ENCODE data around the gene MYO19. TPM values are rescaled to one million over a fixed set of nuclear protein-coding genes. Genes with fewer than 3 reads are reported as not detected.

MYO19 gene, protein sequence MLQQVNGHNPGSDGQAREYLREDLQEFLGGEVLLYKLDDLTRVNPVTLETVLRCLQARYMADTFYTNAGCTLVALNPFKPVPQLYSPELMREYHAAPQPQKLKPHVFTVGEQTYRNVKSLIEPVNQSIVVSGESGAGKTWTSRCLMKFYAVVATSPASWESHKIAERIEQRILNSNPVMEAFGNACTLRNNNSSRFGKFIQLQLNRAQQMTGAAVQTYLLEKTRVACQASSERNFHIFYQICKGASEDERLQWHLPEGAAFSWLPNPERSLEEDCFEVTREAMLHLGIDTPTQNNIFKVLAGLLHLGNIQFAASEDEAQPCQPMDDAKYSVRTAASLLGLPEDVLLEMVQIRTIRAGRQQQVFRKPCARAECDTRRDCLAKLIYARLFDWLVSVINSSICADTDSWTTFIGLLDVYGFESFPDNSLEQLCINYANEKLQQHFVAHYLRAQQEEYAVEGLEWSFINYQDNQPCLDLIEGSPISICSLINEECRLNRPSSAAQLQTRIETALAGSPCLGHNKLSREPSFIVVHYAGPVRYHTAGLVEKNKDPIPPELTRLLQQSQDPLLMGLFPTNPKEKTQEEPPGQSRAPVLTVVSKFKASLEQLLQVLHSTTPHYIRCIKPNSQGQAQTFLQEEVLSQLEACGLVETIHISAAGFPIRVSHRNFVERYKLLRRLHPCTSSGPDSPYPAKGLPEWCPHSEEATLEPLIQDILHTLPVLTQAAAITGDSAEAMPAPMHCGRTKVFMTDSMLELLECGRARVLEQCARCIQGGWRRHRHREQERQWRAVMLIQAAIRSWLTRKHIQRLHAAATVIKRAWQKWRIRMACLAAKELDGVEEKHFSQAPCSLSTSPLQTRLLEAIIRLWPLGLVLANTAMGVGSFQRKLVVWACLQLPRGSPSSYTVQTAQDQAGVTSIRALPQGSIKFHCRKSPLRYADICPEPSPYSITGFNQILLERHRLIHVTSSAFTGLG
- 10 to 100 TPM; 75.9 to 77.1 TPM for total RNA-seq
- total RNA-seq = 81.8 to 98.3 reads per million in 2 donors

DNA sequence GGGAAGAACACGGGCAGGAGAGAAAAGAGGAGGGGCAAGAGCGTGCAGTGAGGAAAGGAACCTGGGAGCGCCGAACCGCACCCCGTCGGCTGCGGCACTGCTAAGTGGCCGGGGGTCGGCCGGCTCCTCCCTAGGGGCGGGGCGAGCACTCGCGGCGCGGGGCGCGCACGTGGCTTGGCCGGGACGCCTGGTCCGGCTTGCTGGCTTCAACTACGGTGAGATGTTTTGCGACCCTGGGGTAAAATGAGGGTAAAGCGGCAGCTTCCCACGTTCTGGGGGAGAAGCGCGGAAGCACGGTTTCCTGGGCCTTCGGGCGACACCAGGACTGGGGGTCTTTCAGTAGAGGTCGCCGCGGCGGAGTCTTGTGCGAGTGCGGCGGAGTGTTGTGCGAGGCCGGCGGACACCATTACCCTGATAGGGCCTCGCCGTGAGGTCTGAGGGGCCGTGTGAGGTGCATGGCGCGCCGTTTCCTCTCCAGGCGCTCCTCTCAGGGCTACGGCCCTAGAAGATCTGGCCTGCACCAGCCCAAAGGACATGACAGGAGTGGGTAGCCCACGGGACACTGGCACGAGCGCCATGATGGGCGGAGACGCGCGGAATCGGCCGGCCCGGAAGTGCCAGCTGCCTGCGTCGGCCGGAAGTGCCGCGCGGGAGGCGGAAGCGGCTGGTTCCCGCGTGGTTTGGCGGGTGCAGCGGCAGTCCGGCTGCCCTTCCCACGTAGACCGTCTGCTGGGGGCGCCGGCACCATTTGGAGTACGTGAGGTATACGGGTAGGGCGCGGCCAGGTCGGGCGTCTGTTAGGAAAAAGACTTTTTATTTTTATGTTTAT lies at the start of gene MYO19, which contains the start of gene PIGW:
Gene MYO19, minus strand, starts transcription at position 29 of the 829 bp plus-strand sequence. CDS start 2,330 bp downstream, outside the sequence.
Gene PIGW, plus strand, starts transcription at position 148 of the 829 bp plus-strand sequence. CDS start 2,115 bp downstream, outside the sequence.
- H3K27me3 Mint-ChIP-seq = no peaks in the 10 kb centered on the region
- H3K4me1 Mint-ChIP-seq = peaks cover 17% of the 10 kb centered on the region

DNA sequence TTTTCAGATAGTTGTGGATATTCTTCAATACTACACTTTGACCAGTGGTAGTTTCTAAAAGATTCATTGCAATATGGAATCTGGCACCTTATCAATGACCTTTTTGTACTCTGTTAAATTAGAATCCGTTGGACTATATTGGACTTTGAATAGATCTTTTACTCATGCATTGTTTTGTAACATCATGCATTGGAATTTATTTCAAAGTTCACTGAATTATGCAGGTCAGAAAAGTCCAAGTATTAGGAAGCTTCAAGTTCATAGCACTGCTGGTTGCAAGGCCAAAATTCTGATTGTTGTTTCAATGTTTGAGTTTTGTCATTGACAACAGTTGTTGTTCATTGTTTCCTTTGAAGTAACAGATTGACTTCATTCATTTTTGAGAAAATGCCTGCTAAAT lies 49.1 kb upstream of the MYO19 start:
- no peaks in the 10 kb centered on the region for H3K27me3 Mint-ChIP-seq
- H3K27ac Mint-ChIP-seq = no peak overlapping the region
- H3K4me3 Mint-ChIP-seq = no peak overlapping the region
- H3K36me3 Mint-ChIP-seq (ENCODE audit: low read depth) = peaks cover 12% of the 10 kb centered on the region
- DNase-seq (no peak), ATAC-seq (no peak)
- no peaks in the 10 kb centered on the region for H3K9me3 ChIP-seq (ENCODE audit: control insufficient read depth, low read length, poor library complexity, severe bottlenecking)
- peaks cover 8% of the 10 kb centered on the region for H3K4me1 Mint-ChIP-seq

More for the DNA sequence above, at the start of gene MYO19, which contains the start of gene PIGW:
- peak; percentile 70 to 76 (median 75) for DNase-seq
- peak; percentile 82 for ATAC-seq
- no peaks in the 10 kb centered on the region for H3K36me3 Mint-ChIP-seq (ENCODE audit: low read depth)
- no peaks in the 10 kb centered on the region for H3K9me3 ChIP-seq (ENCODE audit: control insufficient read depth, low read length, poor library complexity, severe bottlenecking)
- H3K27ac Mint-ChIP-seq = peak within 1 kb of the TSS; percentile 94
- peak within 1 kb of the TSS; percentile 98 for H3K4me3 Mint-ChIP-seq

DNA sequence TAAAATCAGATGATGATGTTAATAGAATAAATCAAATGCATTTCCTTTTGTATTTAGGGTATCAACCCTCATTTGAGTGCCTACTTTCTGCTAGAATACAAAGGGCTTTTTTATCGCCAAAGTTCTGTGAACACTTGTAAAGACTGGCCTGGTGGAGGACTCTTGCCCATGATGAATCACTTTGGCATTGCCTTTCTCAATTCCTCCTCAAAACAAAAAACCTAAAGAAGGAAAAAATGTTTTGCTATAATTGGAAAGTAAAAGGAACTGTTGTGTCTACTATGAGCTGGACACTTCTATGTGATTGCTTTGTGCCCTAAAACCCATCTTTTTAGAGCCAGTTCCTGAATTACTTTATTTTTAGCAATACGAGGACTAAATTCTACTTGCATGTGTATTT lies 44.0 kb upstream of the MYO19 start:
- Mint-ChIP-seq H3K36me3 (ENCODE audit: low read depth) (peaks cover 7% of the 10 kb centered on the region), H3K4me1 (peaks cover 11% of the 10 kb centered on the region), H3K4me3 (no peak overlapping the region), H3K27ac (no peak overlapping the region), H3K27me3 (no peaks in the 10 kb centered on the region)
- ATAC-seq = no peak
- no peak for DNase-seq
- H3K9me3 ChIP-seq (ENCODE audit: control insufficient read depth, low read length, poor library complexity, severe bottlenecking) = no peaks in the 10 kb centered on the region

DNA sequence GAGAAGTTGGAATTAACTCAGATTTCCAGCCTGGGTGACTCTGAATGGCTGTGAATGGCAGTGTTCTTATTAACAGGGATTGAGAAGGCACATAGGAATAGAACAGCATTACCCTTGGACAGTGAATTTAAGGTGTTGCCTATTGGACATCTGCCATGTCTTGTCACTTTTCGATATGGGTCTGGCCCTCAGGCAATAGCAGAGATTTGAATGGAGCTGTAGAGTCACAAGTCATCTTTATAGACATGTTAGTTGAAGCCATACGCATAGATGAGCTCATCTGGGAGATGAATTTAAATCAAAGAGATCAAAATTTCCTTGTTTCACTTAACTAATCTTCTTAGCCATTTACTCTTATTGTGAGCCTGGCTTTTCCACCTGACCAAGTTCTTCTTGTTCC lies 42.1 kb upstream of the MYO19 start:
- no peak for ATAC-seq
- no peak overlapping the region for H3K4me3 Mint-ChIP-seq
- DNase-seq = no peak
- no peak overlapping the region for H3K27ac Mint-ChIP-seq
- peaks cover 7% of the 10 kb centered on the region for H3K36me3 Mint-ChIP-seq (ENCODE audit: low read depth)
- H3K9me3 ChIP-seq (ENCODE audit: control insufficient read depth, low read length, poor library complexity, severe bottlenecking) = no peaks in the 10 kb centered on the region
- H3K27me3 Mint-ChIP-seq = no peaks in the 10 kb centered on the region
- H3K4me1 Mint-ChIP-seq = peaks cover 16% of the 10 kb centered on the region

DNA sequence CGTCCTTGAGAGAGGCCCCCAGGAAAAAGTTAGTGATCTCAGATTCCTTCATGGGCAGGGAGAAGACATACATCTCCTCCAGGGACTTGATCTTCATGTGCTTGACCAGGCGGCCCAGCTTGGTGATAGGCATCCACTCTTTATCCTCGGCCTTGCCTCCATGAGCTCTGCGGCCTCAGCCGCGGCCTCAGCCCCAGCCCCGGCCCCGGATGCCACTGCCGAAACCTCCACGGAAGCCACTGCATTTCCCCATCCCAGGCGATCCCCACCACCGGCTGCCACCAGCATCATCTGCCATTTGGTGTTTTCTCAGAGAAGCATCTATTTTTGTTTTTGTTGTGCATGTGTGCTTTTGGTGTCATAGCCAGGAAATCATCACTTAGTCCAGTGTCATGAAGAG lies 40.4 kb upstream of the MYO19 start:
- Mint-ChIP-seq H3K36me3 (ENCODE audit: low read depth) (peaks cover 4% of the 10 kb centered on the region), H3K4me3 (no peak overlapping the region), H3K4me1 (peaks cover 14% of the 10 kb centered on the region), H3K27ac (no peak overlapping the region), H3K27me3 (no peaks in the 10 kb centered on the region)
- ATAC-seq (no peak), DNase-seq (no peak)
- H3K9me3 ChIP-seq (ENCODE audit: control insufficient read depth, low read length, poor library complexity, severe bottlenecking) = no peaks in the 10 kb centered on the region

DNA sequence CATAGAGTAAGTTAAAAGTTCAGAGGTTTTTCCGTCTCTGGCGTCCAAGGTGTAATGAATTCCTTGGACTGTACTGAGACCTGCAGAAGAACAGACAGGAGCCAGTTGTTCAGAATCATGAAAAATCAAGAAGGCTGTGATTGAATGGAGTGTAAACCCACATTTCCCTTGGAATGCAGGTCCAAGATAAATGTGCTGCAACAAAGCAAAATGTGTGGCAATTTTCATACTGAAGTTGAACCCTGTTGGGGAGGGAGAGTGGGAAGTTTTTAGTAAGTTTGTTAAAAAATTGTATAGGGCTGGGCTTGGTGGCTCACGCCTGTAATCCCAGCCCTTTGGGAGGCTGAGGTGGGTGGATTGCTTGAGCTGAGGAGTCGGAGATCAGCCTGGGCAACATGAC lies 31.4 kb upstream of the MYO19 start:
- peaks cover 21% of the 10 kb centered on the region for H3K4me1 Mint-ChIP-seq
- H3K9me3 ChIP-seq (ENCODE audit: control insufficient read depth, low read length, poor library complexity, severe bottlenecking) = no peaks in the 10 kb centered on the region
- peaks cover 6% of the 10 kb centered on the region for H3K36me3 Mint-ChIP-seq (ENCODE audit: low read depth)
- no peak overlapping the region for H3K4me3 Mint-ChIP-seq
- H3K27ac Mint-ChIP-seq = no peak overlapping the region
- DNase-seq = no peak
- no peak for ATAC-seq
- no peaks in the 10 kb centered on the region for H3K27me3 Mint-ChIP-seq

DNA sequence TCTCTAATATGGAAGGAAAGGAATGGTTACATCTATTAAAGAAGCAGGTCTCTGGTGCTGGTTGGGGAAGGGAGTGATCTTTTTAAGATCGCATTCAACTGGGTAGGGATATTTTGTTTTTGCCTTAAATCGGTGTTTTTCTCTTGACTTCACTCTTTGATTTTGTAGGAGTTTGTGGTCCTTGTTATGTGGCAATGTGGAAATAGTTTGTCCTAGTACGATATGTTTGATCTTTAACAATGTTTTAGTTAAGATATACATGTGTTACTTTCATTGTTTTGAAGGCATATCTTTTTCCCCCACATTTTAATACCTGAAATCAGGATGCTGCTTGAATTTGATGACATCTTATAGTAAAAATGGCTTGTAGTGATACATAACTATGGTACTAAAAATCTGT lies 18.8 kb upstream of the MYO19 start:
- H3K4me1 Mint-ChIP-seq = peaks cover 49% of the 10 kb centered on the region
- peaks cover 4% of the 10 kb centered on the region for H3K36me3 Mint-ChIP-seq (ENCODE audit: low read depth)
- H3K27ac Mint-ChIP-seq = peak overlapping the region; percentile 71
- DNase-seq = no peak
- no peaks in the 10 kb centered on the region for H3K9me3 ChIP-seq (ENCODE audit: control insufficient read depth, low read length, poor library complexity, severe bottlenecking)
- no peak for ATAC-seq
- H3K27me3 Mint-ChIP-seq = no peaks in the 10 kb centered on the region
- H3K4me3 Mint-ChIP-seq = peak overlapping the region; percentile 68

DNA sequence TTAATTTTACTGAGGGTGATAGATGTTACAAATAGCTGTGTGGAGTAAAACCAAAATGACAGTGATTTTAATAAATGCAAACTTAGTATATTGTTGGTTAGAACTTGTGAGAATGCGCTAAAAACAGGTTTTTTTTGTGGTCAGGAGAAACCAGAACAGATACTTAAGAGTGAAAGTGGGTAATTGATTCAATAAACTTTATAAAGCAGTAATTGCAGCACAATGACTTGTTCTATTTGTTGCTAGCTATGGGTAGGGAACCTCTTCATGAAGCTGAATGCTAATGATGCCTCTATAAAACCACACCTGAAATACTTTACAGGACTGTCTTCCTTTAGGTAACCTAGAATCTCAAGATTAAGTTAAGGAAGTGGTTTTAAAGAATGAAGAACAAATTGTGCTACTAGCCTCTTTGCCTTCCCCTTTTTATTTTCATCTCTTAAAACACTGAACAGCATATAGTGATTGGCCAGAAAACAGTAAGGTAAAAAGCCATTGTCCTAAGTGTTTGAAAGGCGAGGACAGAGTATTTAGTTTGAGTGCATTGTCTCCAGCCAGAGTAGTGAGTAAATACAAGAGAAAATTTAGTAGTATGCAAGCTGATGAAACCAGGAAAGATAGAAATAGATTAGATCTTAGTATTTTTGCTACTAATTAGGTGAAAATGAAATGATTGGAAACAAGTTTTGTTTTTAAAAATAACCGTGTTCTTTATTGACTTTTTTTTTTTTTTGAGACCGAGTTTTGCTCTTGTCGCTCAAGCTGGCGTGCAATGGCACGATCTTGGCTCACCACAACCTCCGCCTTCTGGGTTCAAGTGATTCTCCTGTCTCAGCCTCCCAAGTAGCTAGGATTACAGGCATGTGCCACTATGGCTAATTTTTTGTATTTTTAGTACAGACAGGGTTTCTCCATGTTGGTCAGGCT lies 16.1 kb upstream of the MYO19 start:
- Mint-ChIP-seq H3K4me1 (peaks cover 45% of the 10 kb centered on the region), H3K4me3 (peak overlapping the region; percentile 67), H3K36me3 (ENCODE audit: low read depth) (no peaks in the 10 kb centered on the region), H3K27ac (peak overlapping the region; percentile 16), H3K27me3 (no peaks in the 10 kb centered on the region)
- no peaks in the 10 kb centered on the region for H3K9me3 ChIP-seq (ENCODE audit: control insufficient read depth, low read length, poor library complexity, severe bottlenecking)
- ATAC-seq (peak; percentile 62), DNase-seq (no peak)

DNA sequence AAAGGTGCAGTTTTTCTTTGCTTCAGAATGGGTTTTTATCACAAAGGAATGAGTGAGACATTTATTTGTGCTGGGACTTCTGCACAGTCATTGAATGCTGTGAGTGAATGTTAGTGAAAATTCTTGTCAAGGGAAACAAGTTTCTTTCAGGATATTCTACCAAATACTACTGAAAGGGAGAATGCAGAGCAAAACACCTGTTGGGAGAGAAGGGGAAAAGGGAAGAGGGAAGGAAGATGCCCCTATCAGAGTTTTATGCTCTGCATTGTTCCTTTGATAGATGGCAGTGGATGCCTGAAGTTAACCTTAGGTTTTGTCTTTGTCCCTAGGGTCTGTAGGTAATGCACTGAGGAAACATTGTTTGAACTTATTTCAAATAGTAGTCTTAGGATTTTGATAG lies 13.1 kb upstream of the MYO19 start:
- H3K9me3 ChIP-seq (ENCODE audit: control insufficient read depth, low read length, poor library complexity, severe bottlenecking) = no peaks in the 10 kb centered on the region
- Mint-ChIP-seq H3K27me3 (no peaks in the 10 kb centered on the region), H3K4me1 (peaks cover 43% of the 10 kb centered on the region)

DNA sequence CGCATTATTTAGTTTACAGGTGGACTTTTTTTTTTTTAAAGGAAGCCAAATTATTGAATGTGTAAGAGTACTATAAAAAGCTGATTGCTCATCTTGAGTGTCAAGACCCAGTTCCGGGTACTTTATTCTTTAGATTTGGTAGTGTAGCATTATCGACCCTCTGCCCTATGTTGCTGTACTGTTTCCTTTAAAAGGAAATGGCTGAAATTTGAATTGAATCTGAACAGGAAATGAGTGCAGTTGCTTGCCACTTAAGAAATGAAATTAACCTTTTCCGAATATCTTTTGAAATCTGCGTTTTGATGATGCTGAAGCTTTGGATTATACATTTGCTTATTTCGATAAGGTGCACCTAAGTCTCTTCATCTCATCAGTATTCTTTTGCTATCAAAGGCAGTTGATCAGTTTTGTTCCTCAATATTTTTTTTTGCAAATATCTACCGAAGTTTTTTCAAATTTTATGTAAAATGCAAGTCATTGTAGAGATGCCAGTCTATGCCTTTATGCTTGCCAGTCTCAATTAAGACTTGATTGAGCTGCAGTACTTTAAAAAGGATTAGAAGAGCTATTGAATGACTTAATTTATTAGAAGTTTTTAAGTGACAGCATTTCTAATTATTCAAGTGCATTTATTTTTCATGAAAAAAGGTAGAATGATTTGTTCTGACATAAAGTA lies 11.9 kb upstream of the MYO19 start:
- no peaks in the 10 kb centered on the region for H3K36me3 Mint-ChIP-seq (ENCODE audit: low read depth)
- H3K4me1 Mint-ChIP-seq = peaks cover 39% of the 10 kb centered on the region
- no peaks in the 10 kb centered on the region for H3K9me3 ChIP-seq (ENCODE audit: control insufficient read depth, low read length, poor library complexity, severe bottlenecking)
- no peaks in the 10 kb centered on the region for H3K27me3 Mint-ChIP-seq
- peak overlapping the region; percentile 97 for H3K4me3 Mint-ChIP-seq
- no peak for DNase-seq
- H3K27ac Mint-ChIP-seq = peak overlapping the region; percentile 99
- no peak for ATAC-seq

More for the DNA sequence above, 13.1 kb upstream of the MYO19 start:
- peak overlapping the region; percentile 99 for H3K27ac Mint-ChIP-seq
- DNase-seq (no peak), ATAC-seq (no peak)
- H3K36me3 Mint-ChIP-seq (ENCODE audit: low read depth) = no peaks in the 10 kb centered on the region
- no peak overlapping the region for H3K4me3 Mint-ChIP-seq

Measured in T-helper 17 cell (primary cell).